CD14-positive monocyte (primary cell): ENCODE results near the gene LRRFIP2. TPM values are rescaled to one million over a fixed set of nuclear protein-coding genes. Genes with fewer than 3 reads are reported as not detected.

Experiments
- DNase-seq, 3 donors: peaks; one replicate each; pipeline ENCODE4 v3.0.0-alpha.2; 2011 to 2022
- H2AFZ ChIP-seq: 2 replicates; pipeline ENCODE4 v1.6.0; 2012; ENCODE audit warnings: mild to moderate bottlenecking, low read depth, low read length, inconsistent platforms; ENCODE audit not compliant: insufficient read depth, poor library complexity, severe bottlenecking
- H3K27ac ChIP-seq, 2 donors: 1 replicate in 1 of 2; 2 replicates in 1 of 2; pipeline ENCODE4 v1.5.1; 2012 to 2013; ENCODE audit warnings: low read length in 2 of 2, control low read depth in 1 of 2, inconsistent platforms in 1 of 2, low read depth in 1 of 2, mild to moderate bottlenecking in 1 of 2
- H3K27me3 ChIP-seq, 2 donors: one replicate each; pipeline versions ENCODE4 v1.6.0 to v1.6.1; 2011 to 2013; ENCODE audit warnings: low read length in 2 of 2; ENCODE audit not compliant: control insufficient read depth in 2 of 2, insufficient read depth in 2 of 2
- H3K36me3 ChIP-seq, 2 donors: replicated peaks in 1 of 2; 1 replicate in 1 of 2; 2 replicates in 1 of 2; pipeline versions ENCODE4 v1.5.1 to v1.6.1; 2012 to 2013; ENCODE audit warnings: low read length in 2 of 2, control low read depth in 1 of 2, inconsistent platforms in 1 of 2, mild to moderate bottlenecking in 1 of 2; ENCODE audit not compliant: insufficient read depth in 2 of 2, control insufficient read depth in 1 of 2
- H3K4me1 ChIP-seq, 2 donors: 1 replicate in 1 of 2; 2 replicates in 1 of 2; pipeline versions ENCODE4 v1.5.1 to v1.6.1; 2012 to 2013; ENCODE audit warnings: low read length in 2 of 2, control low read depth in 1 of 2, inconsistent platforms in 1 of 2, mild to moderate bottlenecking in 1 of 2, moderate library complexity in 1 of 2; ENCODE audit not compliant: insufficient read depth in 2 of 2, control insufficient read depth in 1 of 2
- H3K4me2 ChIP-seq: replicated peaks from 2 replicates; pipeline ENCODE3; 2012; ENCODE audit warnings: low read length, moderate library complexity, mild to moderate bottlenecking; ENCODE audit not compliant: poor library complexity, severe bottlenecking; ENCODE audit errors: extremely low read depth
- H3K4me3 ChIP-seq, 3 experiments: fragments of 200-600 bp in 1 of 3; sonication (generic) in 1 of 3; replicated peaks in 1 of 3; 1 replicate in 2 of 3; 2 replicates in 1 of 3; pipeline ENCODE4 v1.5.1; 2011 to 2013; ENCODE audit warnings: low read length in 3 of 3, mild to moderate bottlenecking in 3 of 3, control low read depth in 2 of 3, low read depth in 2 of 3, inconsistent platforms in 1 of 3, moderate library complexity in 1 of 3
- H3K79me2 ChIP-seq: 2 replicates; pipeline ENCODE4 v1.6.0; 2012; ENCODE audit warnings: mild to moderate bottlenecking, control low read depth, inconsistent platforms, low read length, moderate library complexity; ENCODE audit not compliant: insufficient read depth
- H3K9ac ChIP-seq: 2 replicates; pipeline ENCODE4 v1.6.0; 2017; ENCODE audit warnings: low read length, mild to moderate bottlenecking; ENCODE audit not compliant: insufficient read depth, poor library complexity, severe bottlenecking
- H3K9me3 ChIP-seq, 2 donors: replicated peaks in 1 of 2; 1 replicate in 1 of 2; 2 replicates in 1 of 2; pipeline versions ENCODE4 v1.5.1 to v1.6.1; 2012 to 2013; ENCODE audit warnings: low read length in 2 of 2, control low read depth in 1 of 2; ENCODE audit not compliant: control insufficient read depth in 1 of 2, insufficient read depth in 1 of 2
- H4K20me1 ChIP-seq: 2 replicates; pipeline ENCODE4 v1.6.0; 2012; ENCODE audit warnings: mild to moderate bottlenecking, low read length, control low read depth, moderate library complexity; ENCODE audit not compliant: insufficient read depth
- H3K27ac Mint-ChIP-seq, 7 donors: one replicate each; pipeline ENCODE4 v1.8.0; 2020; ENCODE audit warnings: mild to moderate bottlenecking in 7 of 7, mixed read lengths in 7 of 7, moderate library complexity in 6 of 7, inconsistent platforms in 2 of 7
- H3K27me3 Mint-ChIP-seq, 3 donors: one replicate each; pipeline ENCODE4 v1.8.0; 2021 to 2022; ENCODE audit warnings: low read depth in 3 of 3, mild to moderate bottlenecking in 3 of 3, mixed read lengths in 3 of 3, moderate library complexity in 3 of 3, inconsistent platforms in 1 of 3
- H3K36me3 Mint-ChIP-seq, 2 donors: one replicate each; pipeline ENCODE4 v1.8.0; 2020; ENCODE audit warnings: mixed read lengths in 2 of 2, inconsistent platforms in 1 of 2, mild to moderate bottlenecking in 1 of 2
- H3K4me1 Mint-ChIP-seq: one replicate; pipeline ENCODE4 v1.8.0; 2020; ENCODE audit warnings: mild to moderate bottlenecking, mixed read lengths
- H3K4me3 Mint-ChIP-seq, 2 donors: one replicate each; pipeline ENCODE4 v1.8.0; 2020; ENCODE audit warnings: mild to moderate bottlenecking in 2 of 2, mixed read lengths in 2 of 2, moderate library complexity in 1 of 2
- H3K9me3 Mint-ChIP-seq, 7 donors: one replicate each; pipeline ENCODE4 v1.8.0; 2020 to 2022; ENCODE audit warnings: mixed read lengths in 7 of 7, mild to moderate bottlenecking in 6 of 7, moderate library complexity in 6 of 7, inconsistent platforms in 2 of 7
- CTCF ChIP-seq: fragments of 200-600 bp; IDR thresholded peaks from one replicate; pipeline ENCODE4 v1.8.0; 2022; ENCODE audit warnings: antibody characterized with exemption, mild to moderate bottlenecking
- WGBS: methylation state at CpG from one replicate; pipeline ENCODE4 v1.1.5; 2013; ENCODE audit warnings: missing lambda C conversion rate; ENCODE audit not compliant: insufficient coverage; 5-methylcytosine and 5-hydroxymethylcytosine counted together
- intact Hi-C, 2 donors: fragments of 100-400 bp; cut with micrococcal nuclease; formaldehyde crosslinking; loops; one replicate each; pipeline versions ENCODE4 v1.15.0 to v1.15.1; 2023
- polyA plus RNA-seq, 3 donors: library from polyadenylated mRNA; depleted of rRNA in 1 of 3; unstranded in 2 of 3; stranded (reverse) in 1 of 3; fragments of 300-500 nt in 2 of 3; fragments of >200 nt in 1 of 3; fragmentation: Illumina TruSeq in 2 of 3; gene quantifications; 1 replicate in 2 of 3; 2 replicates in 1 of 3; pipeline ENCODE4 v1.2.3, GENCODE V29; 2012 to 2021

The LRRFIP2 gene
- polyA plus RNA-seq, 3 donors: 30.9 to 39.4 (median 31.7) TPM

GRCh38 chr3:37053337-37053736 is 121.0 kb downstream of the LRRFIP2 start:
- Mint-ChIP-seq H3K4me1 (peaks cover 3% of the 10 kb centered on the region), H3K27me3 (peaks cover 0 to 2% (median 0%) of the 10 kb centered on the region in 3 donors), H3K9me3 (no peaks in the 10 kb centered on the region), H3K27ac (no peak overlapping the region), H3K4me3 (no peak overlapping the region), H3K36me3 (peaks cover 85 to 96% of the 10 kb centered on the region in 2 donors)
- 96% methylated on average over 3 of the region's 6 CpGs for WGBS
- no peak for DNase-seq
- H3K79me2 ChIP-seq: no peaks in the 10 kb centered on the region
- H3K4me1 ChIP-seq: no peaks in the 10 kb centered on the region
- no peak for TF ChIP-seq CTCF
- H3K27ac ChIP-seq: no peak overlapping the region
- no peaks in the 10 kb centered on the region for H4K20me1 ChIP-seq
- no peak overlapping the region for H3K9ac ChIP-seq
- peaks cover 88 to 99% of the 10 kb centered on the region in 2 donors for H3K36me3 ChIP-seq
- intact Hi-C loops: no loop called here
- H3K4me3 ChIP-seq: no peak overlapping the region
- H3K4me2 ChIP-seq: no peak overlapping the region
- no peaks in the 10 kb centered on the region for H3K9me3 ChIP-seq
- no peaks in the 10 kb centered on the region for H3K27me3 ChIP-seq
- no peak overlapping the region for H2AFZ ChIP-seq

GRCh38 chr3:37052860-37053259 is 121.5 kb downstream of the LRRFIP2 start:
- no peak overlapping the region for H3K27ac ChIP-seq
- H3K9ac ChIP-seq: no peak overlapping the region
- no peaks in the 10 kb centered on the region for H3K27me3 ChIP-seq
- H3K9me3 ChIP-seq: no peaks in the 10 kb centered on the region
- H3K4me2 ChIP-seq: no peak overlapping the region
- no peaks in the 10 kb centered on the region for H3K79me2 ChIP-seq
- Mint-ChIP-seq H3K4me3 (no peak overlapping the region), H3K27ac (no peak overlapping the region), H3K9me3 (no peaks in the 10 kb centered on the region), H3K36me3 (peaks cover 86 to 96% of the 10 kb centered on the region in 2 donors), H3K4me1 (peaks cover 3% of the 10 kb centered on the region), H3K27me3 (peaks cover 0 to 2% (median 0%) of the 10 kb centered on the region in 3 donors)
- no peaks in the 10 kb centered on the region for H3K4me1 ChIP-seq
- H2AFZ ChIP-seq: no peak overlapping the region
- TF ChIP-seq CTCF: no peak
- H3K4me3 ChIP-seq: no peak overlapping the region
- no peaks in the 10 kb centered on the region for H4K20me1 ChIP-seq
- DNase-seq: no peak
- intact Hi-C loops: no loop called here
- peaks cover 88 to 99% of the 10 kb centered on the region in 2 donors for H3K36me3 ChIP-seq
